Colonic mucosa (tissue), 4 donors: Measurements from ENCODE around the gene STK33. TPM values are rescaled to one million over a fixed set of nuclear protein-coding genes. Genes with fewer than 3 reads are reported as not detected.

Experiments
- DNase-seq: peaks from one replicate; pipeline ENCODE4 v3.0.0-alpha.2; 2020
- H3K27ac ChIP-seq: fragments of 200-600 bp; one replicate; pipeline ENCODE4 v1.8.0; 2021
- H3K27me3 ChIP-seq: fragments of 200-600 bp; one replicate; pipeline ENCODE4 v1.8.0; 2021
- H3K36me3 ChIP-seq: fragments of 200-600 bp; one replicate; pipeline ENCODE4 v1.8.0; 2021
- H3K4me1 ChIP-seq: fragments of 200-600 bp; one replicate; pipeline ENCODE4 v1.8.0; 2021; ENCODE audit warnings: mild to moderate bottlenecking
- H3K4me3 ChIP-seq: fragments of 200-600 bp; one replicate; pipeline ENCODE4 v1.8.0; 2021
- H3K9ac ChIP-seq, 2 donors: one replicate each; pipeline ENCODE4 v1.7.0; 2013; ENCODE audit warnings: control low read depth in 2 of 2, low read depth in 2 of 2, low read length in 2 of 2
- H3K9me3 ChIP-seq: fragments of 200-600 bp; one replicate; pipeline ENCODE4 v1.8.0; 2021
- CTCF ChIP-seq: fragments of 200-600 bp; IDR thresholded peaks from one replicate; pipeline ENCODE4 v1.8.0; 2022; ENCODE audit warnings: antibody characterized with exemption, mild to moderate bottlenecking
- intact Hi-C: fragments of 100-400 bp; cut with DNase I; formaldehyde crosslinking; loops from one replicate; pipeline ENCODE4 v1.14.1; 2022
- total RNA-seq, 2 donors: library from RNA; stranded (reverse); fragmentation: NEBNext Ultra II Directional in 1 of 2; extraction: Animal tissue kit (Norgen Biotek cat#: 25700) in 1 of 2; gene quantifications; one replicate each; pipeline ENCODE4 v1.2.1, GENCODE V29; 2021
- donor health status: healthy.
- donor health status: DM: no; HTN: no; CAD: no.
- donor health status: DM: no; HTN: no; CAD: no.

The STK33 gene
- 1 to 10 TPM; 3.7 to 4.1 TPM for total RNA-seq

DNA sequence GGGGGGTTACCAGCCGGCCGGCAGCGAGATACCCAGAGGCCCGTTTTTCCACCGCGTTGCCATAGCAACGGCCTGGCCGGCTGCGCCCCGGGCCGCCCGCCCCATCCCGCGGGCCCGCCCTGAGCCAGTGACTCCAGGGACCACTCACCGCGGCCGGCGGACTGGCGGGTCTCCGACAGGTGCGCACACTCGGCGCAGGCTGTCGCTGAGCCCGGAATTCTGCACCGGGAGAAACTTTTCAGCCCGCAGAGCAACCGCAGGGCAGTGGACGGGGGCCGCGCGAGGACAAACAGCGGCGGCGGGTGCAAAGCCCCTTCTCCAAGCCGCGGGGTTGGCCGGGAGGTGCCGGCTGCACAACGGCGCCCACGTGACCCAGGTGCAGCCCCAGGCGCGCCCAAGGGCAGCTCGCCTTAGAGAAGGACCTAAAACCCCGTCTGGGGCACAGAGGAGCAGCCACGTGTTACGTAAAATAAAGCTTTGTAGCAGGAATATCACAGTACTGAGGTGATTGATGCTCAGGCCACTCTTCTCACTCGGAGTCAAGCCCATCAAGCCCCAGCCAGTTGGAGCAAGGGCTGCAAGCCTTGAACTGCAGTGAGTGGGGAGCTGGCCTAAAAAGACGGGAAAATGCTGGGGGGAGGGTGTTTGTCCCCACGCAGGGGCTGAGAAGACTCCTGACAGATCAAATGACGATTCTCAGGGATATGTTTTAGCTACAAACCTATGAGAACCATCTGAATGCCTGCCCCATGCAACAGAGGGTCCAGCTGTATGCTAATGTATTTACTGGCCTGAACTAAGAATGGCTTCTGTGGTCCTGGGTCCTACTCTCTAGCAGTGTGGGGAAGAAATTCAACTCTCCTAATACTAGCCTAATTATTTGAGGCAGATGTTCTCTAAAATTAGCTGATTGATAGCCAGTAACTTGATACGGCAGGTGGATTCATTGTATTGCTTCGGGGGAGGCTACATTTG lies at the start of gene STK33:
Gene STK33, minus strand, starts transcription at position 294 of the 975 bp plus-strand sequence. CDS start 119,323 bp downstream, outside the sequence.
- TF ChIP-seq CTCF: no peak
- H3K9ac ChIP-seq: peak within 1 kb of the TSS; percentile 21 to 51
- H3K4me3 ChIP-seq: peak within 1 kb of the TSS; percentile 59
- no peak within 1 kb of the TSS for H3K27ac ChIP-seq
- intact Hi-C loops: no loop called here
- DNase-seq: peak; percentile 56
- no peaks in the 10 kb centered on the region for H3K4me1 ChIP-seq
- no peaks in the 10 kb centered on the region for H3K36me3 ChIP-seq
- H3K27me3 ChIP-seq: peaks cover 8% of the 10 kb centered on the region
- no peaks in the 10 kb centered on the region for H3K9me3 ChIP-seq

DNA sequence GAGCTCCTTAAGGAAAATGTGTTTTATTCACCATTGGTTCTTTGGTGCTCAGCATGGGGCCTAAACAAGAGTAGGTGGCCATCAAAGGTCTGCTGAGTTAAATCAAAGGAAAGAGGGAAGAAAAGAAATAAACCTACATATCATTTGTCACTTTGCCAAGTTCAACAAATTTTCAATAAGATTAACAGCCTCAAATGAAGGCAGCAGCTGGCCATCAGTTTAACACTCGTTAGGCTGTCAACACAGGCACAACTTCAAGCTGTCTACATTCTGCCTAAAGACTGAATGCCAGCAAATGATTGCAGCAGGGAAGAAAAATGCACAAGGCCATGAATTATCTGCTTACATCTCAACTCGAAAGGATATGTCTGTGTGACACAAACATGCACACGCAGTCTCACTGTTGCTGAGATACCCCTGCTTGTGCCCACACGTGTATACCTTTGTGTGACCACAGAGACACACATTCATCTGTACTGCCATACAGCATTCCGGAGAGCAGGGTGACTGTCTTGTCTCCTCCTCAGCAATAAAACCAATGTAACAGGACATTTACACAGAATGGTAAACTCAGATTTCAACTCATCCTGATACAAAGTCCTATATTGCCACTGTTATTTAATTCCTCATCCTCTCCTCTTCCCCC lies 48.3 kb upstream of the STK33 start:
- no peak overlapping the region for H3K9ac ChIP-seq
- intact Hi-C loops: no loop called here
- DNase-seq: no peak
- H3K27ac ChIP-seq: no peak overlapping the region
- no peak overlapping the region for H3K4me3 ChIP-seq
- TF ChIP-seq CTCF: no peak
- no peaks in the 10 kb centered on the region for H3K9me3 ChIP-seq
- no peaks in the 10 kb centered on the region for H3K4me1 ChIP-seq
- H3K27me3 ChIP-seq: no peaks in the 10 kb centered on the region
- H3K36me3 ChIP-seq: no peaks in the 10 kb centered on the region

- no peaks in the 10 kb centered on the region for H3K36me3 ChIP-seq
These were observed 47.3 kb upstream of the STK33 start for GRCh38 chr11:8641332-8641731.

GRCh38 chr11:8640267-8640906 lies 46.4 kb upstream of the STK33 start:
- Histone ChIP-seq H3K9me3 (no peaks in the 10 kb centered on the region), H3K4me1 (no peaks in the 10 kb centered on the region), H3K4me3 (no peak overlapping the region), H3K27ac (no peak overlapping the region), H3K9ac (no peak overlapping the region), H3K27me3 (no peaks in the 10 kb centered on the region), H3K36me3 (no peaks in the 10 kb centered on the region)
- intact Hi-C loops: no loop called here
- DNase-seq: no peak
- TF ChIP-seq CTCF: no peak

More at GRCh38 chr11:8641332-8641731, 47.3 kb upstream of the STK33 start:
- no peak for DNase-seq
- no peak overlapping the region for H3K27ac ChIP-seq
- H3K4me3 ChIP-seq: no peak overlapping the region
- no peaks in the 10 kb centered on the region for H3K9me3 ChIP-seq
- H3K27me3 ChIP-seq: no peaks in the 10 kb centered on the region
- intact Hi-C loops: no loop called here
- TF ChIP-seq CTCF: no peak
- no peaks in the 10 kb centered on the region for H3K4me1 ChIP-seq
- H3K9ac ChIP-seq: no peak overlapping the region

- H3K36me3 ChIP-seq: no peaks in the 10 kb centered on the region
- no peak overlapping the region for H3K9ac ChIP-seq
- no peak for TF ChIP-seq CTCF
- H3K4me1 ChIP-seq: no peaks in the 10 kb centered on the region
- no peaks in the 10 kb centered on the region for H3K9me3 ChIP-seq
- intact Hi-C loops: no loop called here
- no peaks in the 10 kb centered on the region for H3K27me3 ChIP-seq
- no peak overlapping the region for H3K27ac ChIP-seq
- DNase-seq: no peak
- no peak overlapping the region for H3K4me3 ChIP-seq
These were observed 45.6 kb upstream of the STK33 start for GRCh38 chr11:8639655-8640054.
